ENCODE data around the gene GNAI2.

GRCh38 chr3:50278123-50278879 is 42.3 kb downstream of the GNAI2 start:
- TF ChIP-seq EZH2phosphoT487 (IDR thresholded peaks at IDR 0.05; ENCODE audit: borderline replicate concordance) (no peak), CTCF (conservative IDR thresholded peaks at IDR 0.05; ENCODE audit: low read length) (no peak)
